HFFc6 (cell line): ENCODE measurements around the gene PRKCE. TPM values are rescaled to one million over a fixed set of nuclear protein-coding genes. Genes with fewer than 3 reads are reported as not detected.
A peak's percentile ranks its signal among the peaks of the same experiment; 100 is the strongest.

Experiments
- DNase-seq: peaks from one replicate; pipeline ENCODE4 v3.0.0-alpha.2; 2018
- H3K27ac Mint-ChIP-seq: 2 replicates; pipeline ENCODE4 v1.8.0; 2020; ENCODE audit warnings: mild to moderate bottlenecking, mixed read lengths
- H3K27me3 Mint-ChIP-seq: 2 replicates; pipeline ENCODE4 v1.8.0; 2021; ENCODE audit warnings: mild to moderate bottlenecking, moderate library complexity, mixed read lengths; ENCODE audit not compliant: insufficient read depth
- H3K36me3 Mint-ChIP-seq: 2 replicates; pipeline ENCODE4 v1.8.0; 2021; ENCODE audit warnings: low read depth, mixed read lengths
- H3K4me1 Mint-ChIP-seq: 2 replicates; pipeline ENCODE4 v1.8.0; 2020; ENCODE audit warnings: low read depth, mixed read lengths
- H3K4me3 Mint-ChIP-seq: 2 replicates; pipeline ENCODE4 v1.8.0; 2020; ENCODE audit warnings: mild to moderate bottlenecking, moderate library complexity, mixed read lengths
- H3K9me3 Mint-ChIP-seq: 2 replicates; pipeline ENCODE4 v1.8.0; 2020; ENCODE audit warnings: mild to moderate bottlenecking, mixed read lengths
- CTCF ChIP-seq: fragments of 200-600 bp; sonication (generic); IDR thresholded peaks from 2 replicates; pipeline ENCODE4 v1.5.0; 2021; ENCODE audit warnings: antibody characterized with exemption, mild to moderate bottlenecking
- total RNA-seq, 6 experiments: library from RNA; stranded (reverse); fragmentation: NEBNext Ultra II Directional; extraction: Animal tissue kit (Norgen Biotek cat#: 25700); gene quantifications; 2 replicates in 1 of 6; 3 replicates in 5 of 6; pipeline ENCODE4 v1.2.3, GENCODE V29; 2021

Gene PRKCE
- total RNA-seq, 6 experiments from 2014 or later = 10.8 to 13.7 (median 12.0) TPM

GRCh38 chr2:46180189-46180588 is 528.7 kb downstream of the PRKCE start:
- Mint-ChIP-seq H3K9me3 (no peaks in the 10 kb centered on the region), H3K36me3 (peaks cover 25% of the 10 kb centered on the region), H3K4me3 (no peak overlapping the region), H3K27ac (no peak overlapping the region; the same call in 1 of the 2 replicates), H3K4me1 (peaks cover 47% of the 10 kb centered on the region), H3K27me3 (peaks cover 2% of the 10 kb centered on the region)
- no peak for DNase-seq
- TF ChIP-seq CTCF = no peak

- H3K27ac Mint-ChIP-seq = no peak overlapping the region
- peaks cover 2% of the 10 kb centered on the region; the same call in 1 of the 2 replicates for H3K27me3 Mint-ChIP-seq
- no peak for DNase-seq
- no peak for TF ChIP-seq CTCF
- H3K36me3 Mint-ChIP-seq = peaks cover 22% of the 10 kb centered on the region
- peaks cover 37% of the 10 kb centered on the region for H3K4me1 Mint-ChIP-seq
- H3K9me3 Mint-ChIP-seq = no peaks in the 10 kb centered on the region
- no peak overlapping the region for H3K4me3 Mint-ChIP-seq
These were observed 529.8 kb downstream of the PRKCE start for GRCh38 chr2:46181306-46181705.

- Mint-ChIP-seq H3K9me3 (no peaks in the 10 kb centered on the region), H3K27ac (no peak overlapping the region), H3K27me3 (peaks cover 2% of the 10 kb centered on the region; the same call in 1 of the 2 replicates), H3K4me3 (no peak overlapping the region), H3K36me3 (peaks cover 22% of the 10 kb centered on the region), H3K4me1 (peaks cover 39% of the 10 kb centered on the region)
- DNase-seq = no peak
- TF ChIP-seq CTCF = no peak
These were observed 530.5 kb downstream of the PRKCE start for GRCh38 chr2:46181789-46182530.

GRCh38 chr2:46183426-46183825 is 532.0 kb downstream of the PRKCE start:
- Mint-ChIP-seq H3K36me3 (peaks cover 22% of the 10 kb centered on the region), H3K27me3 (peaks cover 2% of the 10 kb centered on the region; the same call in 1 of the 2 replicates), H3K4me3 (no peak overlapping the region), H3K9me3 (no peaks in the 10 kb centered on the region), H3K4me1 (peaks cover 40% of the 10 kb centered on the region), H3K27ac (no peak overlapping the region)
- DNase-seq = no peak
- TF ChIP-seq CTCF = no peak

GRCh38 chr2:46184794-46185583 is 533.5 kb downstream of the PRKCE start:
- TF ChIP-seq CTCF = 0 out of 2 replicates have a peak, but pooled peaks have one; percentile 17
- H3K9me3 Mint-ChIP-seq = no peaks in the 10 kb centered on the region
- H3K27ac Mint-ChIP-seq = no peak overlapping the region
- peaks cover 22% of the 10 kb centered on the region for H3K36me3 Mint-ChIP-seq
- DNase-seq = no peak
- H3K27me3 Mint-ChIP-seq = no peaks in the 10 kb centered on the region; the same call in 1 of the 2 replicates
- H3K4me1 Mint-ChIP-seq = peaks cover 27% of the 10 kb centered on the region
- no peak overlapping the region for H3K4me3 Mint-ChIP-seq
